Measurements from ENCODE around the gene OR1J2.

- TF ChIP-seq POLR2A (IDR thresholded peaks at IDR 0.05; ENCODE audit: low read depth, low read length) (no peak), POLR2AphosphoS5 (IDR thresholded peaks at IDR 0.05; ENCODE audit: low read depth, low read length) (no peak), TAF1 (IDR thresholded peaks at IDR 0.05; ENCODE audit: low read depth, low read length) (no peak)
Measured at GRCh38 chr9:122551371-122551770, 40.8 kb downstream of the OR1J2 start.
